GM23338 (cell line): ENCODE data around the gene SRR. TPM values are rescaled to one million over a fixed set of nuclear protein-coding genes. Genes with fewer than 3 reads are reported as not detected.

Experiments
- ATAC-seq: fragments of 200-7000 bp; cut with Tn5 transposase; 3 replicates; pipeline ENCODE4 v1.9.1; 2020
- DNase-seq: peaks from one replicate; pipeline ENCODE4 v3.0.0-alpha.2; 2015; ENCODE audit warnings: low spot score
- H2AFZ ChIP-seq: fragments of 200-600 bp; sonication (generic); 2 replicates; pipeline ENCODE4 v1.8.0; 2016; ENCODE audit warnings: antibody characterized with exemption, mild to moderate bottlenecking, moderate library complexity
- H3F3A ChIP-seq: fragments of 200-600 bp; sonication (generic); replicated peaks from 2 replicates; pipeline ENCODE4 v1.8.0; 2017; ENCODE audit warnings: antibody characterized with exemption, mixed run types, low read depth
- H3K27ac ChIP-seq: fragments of 200-600 bp; sonication (generic); 2 replicates; pipeline ENCODE4 v1.6.1; 2016; ENCODE audit warnings: low read depth
- H3K27me3 ChIP-seq: fragments of 200-600 bp; sonication (generic); 2 replicates; pipeline ENCODE4 v1.8.0; 2016; ENCODE audit warnings: mild to moderate bottlenecking, mixed run types, moderate library complexity; ENCODE audit not compliant: insufficient read depth
- H3K36me3 ChIP-seq: fragments of 200-600 bp; sonication (generic); 2 replicates; pipeline ENCODE4 v1.8.0; 2016; ENCODE audit warnings: mild to moderate bottlenecking; ENCODE audit not compliant: insufficient read depth
- H3K4me1 ChIP-seq: fragments of 200-600 bp; sonication (generic); 2 replicates; pipeline ENCODE4 v1.8.0; 2016; ENCODE audit warnings: mild to moderate bottlenecking, moderate library complexity; ENCODE audit not compliant: insufficient read depth
- H3K4me2 ChIP-seq: fragments of 200-600 bp; sonication (generic); 2 replicates; pipeline ENCODE4 v1.7.1; 2017; ENCODE audit warnings: mixed run types
- H3K4me3 ChIP-seq: fragments of 200-600 bp; sonication (generic); 2 replicates; pipeline ENCODE4 v1.6.1; 2016; ENCODE audit warnings: mixed run types
- H3K79me2 ChIP-seq: fragments of 200-600 bp; sonication (generic); replicated peaks from 2 replicates; pipeline ENCODE4 v1.8.0; 2017; ENCODE audit warnings: mild to moderate bottlenecking; ENCODE audit not compliant: insufficient read depth
- H3K9me2 ChIP-seq: fragments of 200-600 bp; sonication (generic); 2 replicates; pipeline ENCODE4 v1.8.0; 2017; ENCODE audit not compliant: insufficient read depth
- H4K20me1 ChIP-seq: fragments of 200-600 bp; sonication (generic); replicated peaks from 2 replicates; pipeline ENCODE4 v1.8.0; 2017; ENCODE audit warnings: mild to moderate bottlenecking; ENCODE audit not compliant: insufficient read depth
- H3K27ac Mint-ChIP-seq: 2 replicates; pipeline ENCODE4 v1.8.0; 2020; ENCODE audit warnings: inconsistent platforms, mild to moderate bottlenecking, moderate library complexity, mixed read lengths
- H3K27me3 Mint-ChIP-seq: 3 replicates; pipeline ENCODE4 v1.8.0; 2022; ENCODE audit warnings: low read depth, mild to moderate bottlenecking, moderate library complexity, mixed read lengths, inconsistent platforms; ENCODE audit not compliant: insufficient read depth, poor library complexity
- H3K36me3 Mint-ChIP-seq: 3 replicates; pipeline ENCODE4 v1.8.0; 2021; ENCODE audit warnings: low read depth, mild to moderate bottlenecking, inconsistent platforms, moderate library complexity, mixed read lengths
- H3K4me1 Mint-ChIP-seq: 3 replicates; pipeline ENCODE4 v1.8.0; 2020; ENCODE audit warnings: mild to moderate bottlenecking, inconsistent platforms, mixed read lengths
- H3K4me3 Mint-ChIP-seq: 3 replicates; pipeline ENCODE4 v1.8.0; 2021; ENCODE audit warnings: moderate library complexity, mild to moderate bottlenecking, inconsistent platforms, mixed read lengths
- H3K9me3 Mint-ChIP-seq: 3 replicates; pipeline ENCODE4 v1.8.0; 2020; ENCODE audit warnings: moderate library complexity, mild to moderate bottlenecking, inconsistent platforms, mixed read lengths
- CREB1 ChIP-seq: fragments of 250-450 bp; sonication (Bioruptor Pico); IDR thresholded peaks from 2 replicates; pipeline ENCODE4 v1.5.0; 2020; ENCODE audit warnings: low read depth, mild to moderate bottlenecking, moderate library complexity
- CTCF ChIP-seq, 2 experiments: fragments of 200-600 bp in 1 of 2; sonication (generic) in 1 of 2; conservative IDR thresholded peaks; 2 replicates each; pipeline versions ENCODE4 v1.5.1 to v1.6.1; 2016 to 2017; ENCODE audit warnings: antibody characterized with exemption in 2 of 2, low read depth in 2 of 2, mild to moderate bottlenecking in 2 of 2, moderate library complexity in 1 of 2
- ETS1 ChIP-seq: IDR thresholded peaks from 2 replicates; pipeline ENCODE4 v1.6.1; 2016; ENCODE audit warnings: antibody characterized with exemption
- EZH2 ChIP-seq: fragments of 200-600 bp; sonication (generic); IDR thresholded peaks from one replicate; pipeline ENCODE4 v1.8.0; 2017; ENCODE audit warnings: antibody characterized with exemption, mild to moderate bottlenecking, low read depth; ENCODE audit not compliant: unreplicated experiment
- EZH2phosphoT487 ChIP-seq: fragments of 200-600 bp; sonication (generic); IDR thresholded peaks from one replicate; pipeline ENCODE4 v1.8.1; 2018; ENCODE audit warnings: antibody characterized with exemption; ENCODE audit not compliant: unreplicated experiment
- JUNB ChIP-seq: IDR thresholded peaks from one replicate; pipeline ENCODE4 v1.6.1; 2016; ENCODE audit warnings: antibody characterized with exemption; ENCODE audit not compliant: unreplicated experiment
- NANOG ChIP-seq: IDR thresholded peaks from 2 replicates; pipeline ENCODE4 v1.6.1; 2016; ENCODE audit warnings: antibody characterized with exemption, borderline replicate concordance
- POLR2AphosphoS5 ChIP-seq: IDR thresholded peaks from 2 replicates; pipeline ENCODE4 v1.6.1; 2016; ENCODE audit warnings: antibody characterized with exemption, low read depth
- REST ChIP-seq: IDR thresholded peaks from one replicate; pipeline ENCODE4 v1.6.1; 2018; ENCODE audit warnings: antibody characterized with exemption; ENCODE audit not compliant: unreplicated experiment
- STAT1 ChIP-seq: IDR thresholded peaks from one replicate; pipeline ENCODE4 v1.6.1; 2016; ENCODE audit warnings: antibody characterized with exemption; ENCODE audit not compliant: unreplicated experiment
- ZNF114 ChIP-seq: fragments of 250-450 bp; sonication (Bioruptor Pico); IDR thresholded peaks from 2 replicates; pipeline ENCODE4 v1.5.0; 2020; ENCODE audit warnings: mild to moderate bottlenecking, moderate library complexity
- ZNF331 ChIP-seq: fragments of 250-450 bp; sonication (Bioruptor Pico); IDR thresholded peaks from 2 replicates; pipeline ENCODE4 v1.5.0; 2020; ENCODE audit warnings: low read depth, mild to moderate bottlenecking, moderate library complexity
- ZNF462 ChIP-seq: fragments of 250-450 bp; sonication (Bioruptor Pico); IDR thresholded peaks from 2 replicates; pipeline ENCODE4 v1.5.0; 2020; ENCODE audit warnings: mild to moderate bottlenecking, moderate library complexity
- polyA plus RNA-seq: library from polyadenylated mRNA; unstranded; fragments of >200 nt; fragmentation: Nextera tagmentation; extraction: Ambion mirVana; gene quantifications from 2 replicates; pipeline ENCODE4 v1.2.1, GENCODE V29; 2016
- total RNA-seq: library from RNA; depleted of rRNA; stranded (reverse); fragments of >200 nt; shearing (Covaris generic); gene quantifications from 2 replicates; pipeline ENCODE4 v1.2.3, GENCODE V29; 2014

SRR gene
- total and polyA plus RNA-seq, 2 experiments from 2014 or later, result 2.8 to 5.4 TPM

GRCh38 chr17:2362416-2362815 is 58.7 kb downstream of the SRR start (continued):
- no peak for TF ChIP-seq ZNF462

DNA sequence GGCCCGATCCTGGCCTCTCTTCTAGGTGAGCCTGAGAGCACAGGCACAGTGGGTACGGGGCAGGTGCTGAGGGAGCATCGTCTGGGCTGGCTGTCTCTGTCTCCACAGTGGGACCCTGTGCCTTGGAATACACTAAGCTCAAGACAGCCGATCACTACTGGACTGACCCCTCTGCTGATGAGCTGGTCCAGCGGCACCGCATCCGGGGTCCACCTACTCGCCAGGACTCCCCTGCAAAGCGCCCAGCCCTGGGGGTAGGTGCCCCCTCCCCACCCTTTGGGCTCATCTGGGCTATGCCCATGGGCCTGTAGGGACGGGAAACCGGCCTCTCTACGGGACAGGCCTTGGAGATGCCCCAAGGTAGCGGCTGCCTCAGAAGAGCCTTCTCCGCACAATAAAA is 59.1 kb downstream of the SRR start:
- no peak overlapping the region for H2AFZ ChIP-seq
- H3K36me3 ChIP-seq, result no peaks in the 10 kb centered on the region
- no peaks in the 10 kb centered on the region for H4K20me1 ChIP-seq
- no peak for TF ChIP-seq ETS1
- TF ChIP-seq NANOG, result no peak
- TF ChIP-seq ZNF114 (CRISPR knock-in tag), result no peak
- no peak for TF ChIP-seq CREB1 (CRISPR knock-in tag)
- no peak for TF ChIP-seq REST
- no peak for TF ChIP-seq STAT1
- TF ChIP-seq EZH2, result no peak
- no peak for TF ChIP-seq EZH2phosphoT487
- TF ChIP-seq JUNB, result no peak
- TF ChIP-seq POLR2AphosphoS5, result no peak
- TF ChIP-seq ZNF331 (CRISPR knock-in tag), result no peak
- TF ChIP-seq CTCF (conservative IDR thresholded peaks at IDR 0.05; ENCODE audit: low read depth in 2 of 2), result no peak

More for the DNA sequence above, 59.1 kb downstream of the SRR start:
- H3K4me3 Mint-ChIP-seq, result no peak overlapping the region
- no peak overlapping the region for H3K27ac ChIP-seq
- DNase-seq (no peak), ATAC-seq (no peak)
- H3K27me3 Mint-ChIP-seq, result peaks cover 12% of the 10 kb centered on the region
- no peaks in the 10 kb centered on the region for H3K9me3 Mint-ChIP-seq
- no peaks in the 10 kb centered on the region for H3F3A ChIP-seq
- no peak overlapping the region for H3K4me3 ChIP-seq
- H3K27me3 ChIP-seq, result no peaks in the 10 kb centered on the region
- no peak overlapping the region for H3K27ac Mint-ChIP-seq
- peaks cover 6% of the 10 kb centered on the region for H3K4me1 Mint-ChIP-seq
- no peak overlapping the region for H3K4me2 ChIP-seq
- H3K79me2 ChIP-seq, result no peaks in the 10 kb centered on the region
- no peaks in the 10 kb centered on the region for H3K36me3 Mint-ChIP-seq
- no peaks in the 10 kb centered on the region for H3K9me2 ChIP-seq
- H3K4me1 ChIP-seq, result no peaks in the 10 kb centered on the region
